ENCODE measurements around the gene ERCC8.

GRCh38 chr5:60980511-60980910 lies 35.6 kb upstream of the ERCC8 start:
- TF ChIP-seq ZNF687 (IDR thresholded peaks at IDR 0.05) (no peak), CTCF (IDR thresholded peaks at IDR 0.05 in 2 of 3, conservative IDR thresholded peaks at IDR 0.05 in 1 of 3; ENCODE audit: control insufficient read depth in 2 of 3, extremely low read depth in 1 of 3, insufficient read depth in 1 of 3, low read depth in 3 of 3, low read length in 3 of 3) (no peak), SIN3A (IDR thresholded peaks at IDR 0.05; ENCODE audit: low read depth, low read length) (no peak), TAF1 (IDR thresholded peaks at IDR 0.05; ENCODE audit: borderline replicate concordance, low read depth, low read length) (no peak), ATF3 (IDR thresholded peaks at IDR 0.05; ENCODE audit: borderline replicate concordance, extremely low read depth, low read depth, low read length) (no peak), BACH1 (IDR thresholded peaks at IDR 0.05; ENCODE audit: borderline replicate concordance) (no peak), YY1 (IDR thresholded peaks at IDR 0.05; ENCODE audit: low read depth, low read length) (no peak), MYB (IDR thresholded peaks at IDR 0.05; ENCODE audit: borderline replicate concordance, low read depth, low read length) (no peak), CHD2 (IDR thresholded peaks at IDR 0.05; ENCODE audit: borderline replicate concordance, low read depth, low read length) (no peak)
